HepG2 (cell line): ENCODE results near the gene RAI2. TPM values are rescaled to one million over a fixed set of nuclear protein-coding genes. Genes with fewer than 3 reads are reported as not detected.

Source experiments
- ATAC-seq: fragments of 200-7000 bp; cut with Tn5 transposase; 3 replicates; pipeline ENCODE4 v1.9.1; 2020; ENCODE audit warnings: mild to moderate bottlenecking, moderate library complexity
- BruUV-seq: library from RNA; stranded (reverse); fragments of 400-500 nt; replicated peaks from 2 replicates; lab custom pipeline; 2021; lab: Mats Ljungman, UMichigan
- CTCF ChIA-PET: fragments of 300-600 bp; formaldehyde crosslinking; extraction: SDS; loops from one replicate; lab custom pipeline; 2021; ENCODE audit warnings: low total read pairs, inconsistent platforms, low intra/inter-chr PET ratio; lab: Yijun Ruan, JAX
- POLR2A ChIA-PET: fragments of 350-600 bp; sonication (Branson Sonifier 250); formaldehyde crosslinking; loops from one replicate; lab custom pipeline; 2020; ENCODE audit warnings: antibody characterized with exemption, inconsistent platforms; lab: Yijun Ruan, JAX
- DNase-seq: peaks from one replicate; pipeline ENCODE4 v3.0.0-alpha.2; 2015; ENCODE audit warnings: low spot score
- FAIRE-seq: peaks from 3 replicates; lab custom pipeline; 2011; peaks lifted over from hg19 to GRCh38; lab: Jason Lieb, UNC
- H2AFZ ChIP-seq: one replicate; pipeline ENCODE4 v1.6.1; 2011; ENCODE audit warnings: low read length, inconsistent platforms
- H3K27ac ChIP-seq: fragments of 300-600 bp; 3 replicates; pipeline ENCODE4 v1.8.0; 2011; ENCODE audit warnings: mixed run types, mild to moderate bottlenecking, mixed read lengths, low read length, inconsistent platforms; ENCODE audit not compliant: insufficient read depth; ENCODE audit errors: extremely low read length
- H3K27me3 ChIP-seq, 2 experiments: fragments of 200-600 bp in 1 of 2; 2 replicates in 1 of 2; 3 replicates in 1 of 2; pipeline versions ENCODE4 v1.6.0 to v1.8.0; 2011; ENCODE audit warnings: low read length in 2 of 2, mild to moderate bottlenecking in 2 of 2, moderate library complexity in 2 of 2, inconsistent platforms in 1 of 2; ENCODE audit not compliant: insufficient read depth in 2 of 2, control insufficient read depth in 1 of 2
- H3K36me3 ChIP-seq, 2 experiments: fragments of 200-600 bp in 1 of 2; replicated peaks in 1 of 2; 2 replicates in 1 of 2; 3 replicates in 1 of 2; pipeline versions ENCODE4 v1.5.1 to v1.8.0; 2011; ENCODE audit warnings: low read length in 2 of 2, inconsistent platforms in 1 of 2; ENCODE audit not compliant: insufficient read depth in 2 of 2, control insufficient read depth in 1 of 2
- H3K4me1 ChIP-seq: 2 replicates; pipeline ENCODE4 v1.5.1; 2012; ENCODE audit warnings: low read length, inconsistent platforms; ENCODE audit not compliant: insufficient read depth
- H3K4me2 ChIP-seq: 2 replicates; pipeline ENCODE4 v1.6.0; 2011; ENCODE audit warnings: low read depth, low read length, inconsistent platforms
- H3K4me3 ChIP-seq, 3 experiments: fragments of 200-600 bp in 1 of 3; sonication (generic), shearing (Covaris generic) in 1 of 3; replicated peaks in 1 of 3; 2 replicates each; pipeline ENCODE4 v1.5.1; 2011 to 2016; ENCODE audit warnings: low read length in 3 of 3, inconsistent platforms in 2 of 3, low read depth in 2 of 3, mild to moderate bottlenecking in 2 of 3, control low read depth in 1 of 3, mixed read lengths in 1 of 3; ENCODE audit not compliant: insufficient read depth in 1 of 3
- H3K79me2 ChIP-seq: one replicate; pipeline ENCODE4 v1.6.1; 2011; ENCODE audit warnings: low read length, inconsistent platforms; ENCODE audit not compliant: insufficient read depth
- H3K9ac ChIP-seq: 2 replicates; pipeline ENCODE4 v1.6.0; 2011; ENCODE audit warnings: mild to moderate bottlenecking, low read depth, low read length, inconsistent platforms; ENCODE audit not compliant: insufficient read depth
- H3K9me3 ChIP-seq: 2 replicates; pipeline ENCODE4 v1.5.1; 2012; ENCODE audit warnings: mild to moderate bottlenecking, low read length
- H4K20me1 ChIP-seq: 2 replicates; pipeline ENCODE4 v1.6.0; 2011; ENCODE audit warnings: inconsistent platforms, mild to moderate bottlenecking, low read length, moderate library complexity; ENCODE audit not compliant: insufficient read depth
- AHR ChIP-seq: IDR thresholded peaks from 2 replicates; pipeline ENCODE4 v1.6.1; 2018; ENCODE audit warnings: missing genetic modification reagents, missing compliant biosample characterization
- CBX1 ChIP-seq: IDR thresholded peaks from one replicate; pipeline ENCODE4 v1.6.1; 2016; ENCODE audit warnings: antibody characterized with exemption, low read depth
- CBX2 ChIP-seq, 2 experiments: fragments of 200-600 bp in 1 of 2; sonication (generic); formaldehyde crosslinking in 1 of 2; IDR thresholded peaks; 2 replicates each; pipeline versions ENCODE4 v1.7.0 to v1.8.1; 2018 to 2022; ENCODE audit warnings: low read depth in 2 of 2, low read length in 1 of 2, mild to moderate bottlenecking in 1 of 2, missing genetic modification reagents in 1 of 2
- CTCF ChIP-seq: sonication (generic); formaldehyde crosslinking; IDR thresholded peaks from 2 replicates; pipeline ENCODE4 v1.5.0; 2020; ENCODE audit warnings: mild to moderate bottlenecking, missing genetic modification reagents, moderate library complexity
- DMTF1 ChIP-seq: sonication (generic); formaldehyde crosslinking; IDR thresholded peaks from 2 replicates; pipeline ENCODE4 v1.4.0; 2020; ENCODE audit warnings: mild to moderate bottlenecking, missing genetic modification reagents
- DNMT3B ChIP-seq: conservative IDR thresholded peaks from 2 replicates; pipeline ENCODE4 v1.6.1; 2016; ENCODE audit warnings: missing biosample characterization, control low read depth
- FLYWCH1 ChIP-seq: sonication (generic); formaldehyde crosslinking; IDR thresholded peaks from 2 replicates; pipeline ENCODE4 v1.8.1; 2023; ENCODE audit warnings: mild to moderate bottlenecking, missing genetic modification reagents
- GPN1 ChIP-seq: sonication (generic); formaldehyde crosslinking; IDR thresholded peaks from 2 replicates; pipeline ENCODE4 v1.5.1; 2020; ENCODE audit warnings: missing genetic modification reagents, borderline replicate concordance
- HHEX ChIP-seq: IDR thresholded peaks from 2 replicates; pipeline ENCODE4 v1.6.1; 2016; ENCODE audit warnings: control low read depth
- POLR2AphosphoS2 ChIP-seq: IDR thresholded peaks from 2 replicates; pipeline ENCODE4 v1.6.1; 2011; ENCODE audit warnings: low read depth, low read length, improper control_type of control experiment
- POLR2AphosphoS5 ChIP-seq: IDR thresholded peaks from 2 replicates; pipeline ENCODE4 v1.6.1; 2012; ENCODE audit warnings: low read depth, low read length
- RORA ChIP-seq: sonication (generic); formaldehyde crosslinking; IDR thresholded peaks from 2 replicates; pipeline ENCODE4 v1.5.0; 2020; ENCODE audit warnings: mild to moderate bottlenecking, missing genetic modification reagents, moderate library complexity
- ZNF180 ChIP-seq: sonication (generic); formaldehyde crosslinking; IDR thresholded peaks from 2 replicates; pipeline ENCODE4 v1.4.0; 2020; ENCODE audit warnings: low read depth, missing genetic modification reagents, borderline replicate concordance
- ZNF335 ChIP-seq: sonication (generic); formaldehyde crosslinking; IDR thresholded peaks from 2 replicates; pipeline ENCODE4 v1.4.0; 2020; ENCODE audit warnings: missing genetic modification reagents
- ZNF792 ChIP-seq: IDR thresholded peaks from 2 replicates; pipeline ENCODE4 v1.6.1; 2016
- WGBS: methylation state at CpG from one replicate; pipeline ENCODE4 v1.1.6; 2017; ENCODE audit warnings: low lambda C conversion rate; 5-methylcytosine and 5-hydroxymethylcytosine counted together
- in situ Hi-C: cut with HindIII; loops from 2 replicates; pipeline ENCODE4 v1.10.0; 2017; ENCODE audit warnings: low pct_unique_long_range_greater_than_20kb; ENCODE audit not compliant: extremely low pct_ligation_motif_present
- intact Hi-C: fragments of 100-400 bp; cut with micrococcal nuclease; formaldehyde crosslinking; loops from one replicate; pipeline ENCODE4 v1.10.0; 2022; ENCODE audit not compliant: unreplicated experiment
- polyA plus RNA-seq, 8 experiments: library from polyadenylated mRNA; depleted of rRNA in 3 of 8; stranded (reverse) in 7 of 8; unstranded in 1 of 8; fragments of >200 nt; fragmentation: Illumina TruSeq in 4 of 8; extraction: Trizol in 4 of 8; gene quantifications; 2 replicates each; pipeline versions ENCODE4 v1.2.1 to v1.2.3, GENCODE V29; 2011 to 2016; ENCODE audit warnings: low read depth in 4 of 8, missing spikeins in 1 of 8, mixed read lengths in 1 of 8; ENCODE audit not compliant: insufficient read depth in 1 of 8
- total RNA-seq, 5 experiments: library from RNA; depleted of rRNA; stranded (reverse); fragments of >200 nt; fragmentation: Illumina TruSeq; extraction: Trizol; gene quantifications; 2 replicates each; pipeline ENCODE4 v1.2.3, GENCODE V29; 2016; ENCODE audit warnings: low read depth in 1 of 5

RAI2 gene
- total and polyA plus RNA-seq, 2 of the 13 experiments (the other 11 are each of a cell fraction or from before 2014, with no cell fraction given) = not detected

DNA sequence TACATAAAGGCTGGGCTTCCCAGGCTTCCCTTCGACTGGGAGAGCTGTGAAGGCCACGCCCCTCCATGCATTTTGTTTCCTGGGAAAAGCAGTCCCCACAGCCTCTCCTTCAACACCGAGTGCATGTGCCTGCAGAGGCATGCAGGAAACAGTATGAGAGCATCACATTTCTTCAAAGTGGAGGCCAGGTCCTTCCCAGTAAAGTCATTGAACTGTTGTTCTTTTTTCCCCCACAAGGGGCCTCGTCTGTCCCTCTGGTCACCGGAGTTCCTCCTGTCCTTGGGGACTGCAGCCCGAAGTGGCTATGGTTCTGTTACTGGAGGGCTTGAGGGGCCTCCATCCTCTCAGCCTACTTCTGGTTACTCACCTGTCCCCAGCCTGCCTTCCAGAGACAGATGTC lies 56.0 kb downstream of the RAI2 start:
- DNase-seq (no peak), ATAC-seq (peak; percentile 64), FAIRE-seq (no peak)
- Histone ChIP-seq H3K36me3 (no peaks in the 10 kb centered on the region), H3K27me3 (no peaks in the 10 kb centered on the region), H3K4me1 (no peaks in the 10 kb centered on the region), H3K9ac (no peak overlapping the region), H3K79me2 (no peaks in the 10 kb centered on the region), H2AFZ (no peak overlapping the region), H3K9me3 (no peaks in the 10 kb centered on the region), H3K4me3 (no peak overlapping the region), H3K27ac (no peak overlapping the region), H3K4me2 (no peak overlapping the region), H4K20me1 (no peaks in the 10 kb centered on the region)
- in situ Hi-C loops (loop anchor here (25.0 kb wide), 1 partner anchor 582 kb away; no protein-coding TSS in a partner anchor), intact Hi-C loops (loop anchor here (2.0 kb wide), 1 partner anchor 572 kb away; no protein-coding TSS in a partner anchor)
- ChIA-PET CTCF (no interaction called here), POLR2A (no interaction called here)
- 0% methylated on average over 1 of the region's 6 CpGs for WGBS
- BruUV-seq = no TSS peak
- TF ChIP-seq CBX2 (IDR thresholded peaks at IDR 0.05; ENCODE audit: low read depth, low read length) (no peak), CBX2 (CRISPR knock-in tag; IDR thresholded peaks at IDR 0.05; ENCODE audit: low read depth) (no peak), CTCF (CRISPR knock-in tag) (0 out of 2 replicates have a peak, but pooled peaks have one; percentile 14)

DNA sequence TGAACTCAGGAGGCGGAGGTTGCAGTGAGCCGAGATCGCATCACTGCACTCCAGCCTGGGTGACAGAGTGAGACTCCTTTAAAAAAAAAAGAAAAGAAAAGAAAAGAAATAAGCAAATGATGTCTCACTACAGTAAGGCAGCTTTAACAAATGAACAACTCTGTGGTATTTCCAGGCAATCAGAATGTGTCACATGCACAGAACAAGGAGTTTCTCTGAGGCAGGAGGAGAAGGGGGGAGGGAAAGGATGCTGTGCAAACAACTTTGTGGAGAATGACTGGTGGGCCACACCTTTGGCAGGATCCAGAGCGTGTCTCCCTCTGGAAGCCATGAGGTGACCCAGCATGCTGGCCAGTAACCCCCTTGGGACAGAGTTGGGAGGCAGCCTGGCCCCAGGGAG lies 57.6 kb downstream of the RAI2 start:
- DNase-seq = no peak
- no peak overlapping the region for H3K4me3 ChIP-seq
- TF ChIP-seq ZNF180 (CRISPR knock-in tag) (no peak), HHEX (no peak), ZNF792 (CRISPR knock-in tag) (no peak), AHR (CRISPR knock-in tag) (no peak), DMTF1 (no peak), DNMT3B (CRISPR knock-in tag) (no peak), POLR2AphosphoS5 (no peak), FLYWCH1 (CRISPR knock-in tag) (no peak), POLR2AphosphoS2 (no peak), RORA (no peak), CBX1 (no peak), GPN1 (no peak), ZNF335 (CRISPR knock-in tag) (no peak)

More for the DNA sequence above, 57.6 kb downstream of the RAI2 start:
- no TSS peak for BruUV-seq
- H3K9ac ChIP-seq = no peak overlapping the region
- no peak overlapping the region for H2AFZ ChIP-seq
- H4K20me1 ChIP-seq = no peaks in the 10 kb centered on the region
- H3K9me3 ChIP-seq = no peaks in the 10 kb centered on the region
- no peak overlapping the region for H3K27ac ChIP-seq
- intact Hi-C loops (no loop called here), in situ Hi-C loops (loop anchor here (25.0 kb wide), 1 partner anchor 584 kb away; no protein-coding TSS in a partner anchor)
- no peak for FAIRE-seq
- ChIA-PET CTCF (no interaction called here), POLR2A (no interaction called here)
- H3K27me3 ChIP-seq = no peaks in the 10 kb centered on the region
- no peaks in the 10 kb centered on the region for H3K36me3 ChIP-seq
- ATAC-seq = no peak
- H3K4me2 ChIP-seq = no peak overlapping the region
- WGBS = 97% methylated on average over 3 of the region's 4 CpGs
- no peaks in the 10 kb centered on the region for H3K4me1 ChIP-seq
- no peaks in the 10 kb centered on the region for H3K79me2 ChIP-seq
